ENCODE data around the gene ELF1. TPM values are rescaled to one million over a fixed set of nuclear protein-coding genes. Genes with fewer than 3 reads are reported as not detected.
"Not testable (repeated sequence)": the region's sequence is repeated elsewhere in the genome, so short reads cannot be mapped to it uniquely, and the experiment has no call there.

ELF1 gene
- total and polyA plus RNA-seq, 2 of the 4 experiments (the other 2 are of a cell fraction), result 25.4 to 27.6 TPM

GRCh38 chr13:40910324-40911050, 108.6 kb downstream of the ELF1 start:
- WGBS, 2 experiments (ENCODE audit: extremely low coverage in 2 of 2, insufficient read length in 1 of 2), result 100% methylated on average over 1 of the region's 2 CpGs; no CpG with 5 or more reads in 1 of the 2 experiments

GRCh38 chr13:40909541-40910200, 109.4 kb downstream of the ELF1 start:
- H3K4me1 ChIP-seq (ENCODE audit: control insufficient read depth, insufficient read depth, low read length); dilution Hi-C loops (cut with HindIII; ENCODE audit: low sequenced_read_pairs, unreplicated experiment); H2BK20ac ChIP-seq (ENCODE audit: low read depth, low read length); H3K79me1 ChIP-seq (ENCODE audit: low read depth in 1 of 2, low read length in 2 of 2); H4K8ac ChIP-seq (ENCODE audit: low read depth in 2 of 2, low read length in 2 of 2); ATAC-seq (ENCODE audit: low read depth); H3K14ac ChIP-seq (replicated peaks; ENCODE audit: low read depth, low read length); H3K4me2 ChIP-seq (ENCODE audit: low read depth, low read length); H4K5ac ChIP-seq (ENCODE audit: low read depth, low read length); H4K20me1 ChIP-seq (ENCODE audit: insufficient read depth, low read length); POLR2A ChIA-PET (ENCODE audit: unreplicated experiment); H2AK9ac ChIP-seq (replicated peaks; ENCODE audit: low read depth, low read length, poor library complexity); BruUV-seq (replicated peaks); H2BK15ac ChIP-seq (ENCODE audit: low read depth, low read length); H2AK5ac ChIP-seq (ENCODE audit: low read depth, low read length); CTCF ChIA-PET; H3K27ac ChIP-seq (ENCODE audit: insufficient read depth, low read length); H3K9me1 ChIP-seq (ENCODE audit: insufficient read depth, low read length); H2BK120ac ChIP-seq (ENCODE audit: low read depth, low read length); H3K36me3 ChIP-seq (ENCODE audit: control insufficient read depth, insufficient read depth, low read length); H3K27me3 ChIP-seq (ENCODE audit: control insufficient read depth, insufficient read depth, low read length); H2BK5ac ChIP-seq (ENCODE audit: low read depth, low read length, poor library complexity, severe bottlenecking); DNase-seq; H3K9ac ChIP-seq (ENCODE audit: low read depth, low read length); H4K91ac ChIP-seq (ENCODE audit: insufficient read depth, low read depth, low read length); H3K9me3 ChIP-seq (ENCODE audit: control insufficient read depth, insufficient read depth, low read length); H3K23ac ChIP-seq (ENCODE audit: low read depth, low read length); H3K56ac ChIP-seq (ENCODE audit: extremely low read depth, insufficient read depth, low read length); H3K4ac ChIP-seq (ENCODE audit: low read depth, low read length); H3K18ac ChIP-seq (ENCODE audit: low read depth, low read length); in situ Hi-C loops (cut with MboI; ENCODE audit: low sequenced_read_pairs); H3K4me3 ChIP-seq (ENCODE audit: insufficient read depth, low read depth, low read length); intact Hi-C loops (cut with micrococcal nuclease); H2AFZ ChIP-seq (replicated peaks; ENCODE audit: low read length, poor library complexity): not testable (repeated sequence)
- WGBS, 2 experiments (ENCODE audit: extremely low coverage in 2 of 2, insufficient read length in 1 of 2), result no CpG with 5 or more reads among the region's 4 CpGs

More at GRCh38 chr13:40910324-40911050, 108.6 kb downstream of the ELF1 start:
- dilution Hi-C loops (cut with HindIII; ENCODE audit: low sequenced_read_pairs, unreplicated experiment), result no loop called here
- no peak overlapping the region for H2AFZ ChIP-seq (replicated peaks; ENCODE audit: low read length, poor library complexity)
- H4K5ac ChIP-seq (ENCODE audit: low read depth, low read length), result no peak overlapping the region
- no peak overlapping the region for H3K14ac ChIP-seq (replicated peaks; ENCODE audit: low read depth, low read length)
- no peak overlapping the region for H2AK5ac ChIP-seq (ENCODE audit: low read depth, low read length)
- H2BK15ac ChIP-seq (ENCODE audit: low read depth, low read length), result no peak overlapping the region
- H3K23ac ChIP-seq (ENCODE audit: low read depth, low read length), result no peak overlapping the region
- in situ Hi-C loops (cut with MboI; ENCODE audit: low sequenced_read_pairs), result no loop called here
- no peak overlapping the region for H2AK9ac ChIP-seq (replicated peaks; ENCODE audit: low read depth, low read length, poor library complexity)
- H3K18ac ChIP-seq (ENCODE audit: low read depth, low read length), result no peak overlapping the region
- peak; percentile 67 for ATAC-seq (ENCODE audit: low read depth)
- H2BK120ac ChIP-seq (ENCODE audit: low read depth, low read length), result no peak overlapping the region
- H3K27ac ChIP-seq (ENCODE audit: insufficient read depth, low read length), result no peak overlapping the region
- ChIA-PET POLR2A (ENCODE audit: unreplicated experiment) (no interaction called here), CTCF (no interaction called here)
- no TSS peak for BruUV-seq (replicated peaks)
- no peak overlapping the region for H4K91ac ChIP-seq (ENCODE audit: insufficient read depth, low read depth, low read length)
- no peak overlapping the region for H3K9ac ChIP-seq (ENCODE audit: low read depth, low read length)
- intact Hi-C loops (cut with micrococcal nuclease), result no loop called here
- peak overlapping the region; percentile 12; the same call in 1 of the 2 replicates for H3K4me2 ChIP-seq (ENCODE audit: low read depth, low read length)
- H3K27me3 ChIP-seq (ENCODE audit: control insufficient read depth, insufficient read depth, low read length), result no peaks in the 10 kb centered on the region
- H4K8ac ChIP-seq (ENCODE audit: low read depth in 2 of 2, low read length in 2 of 2), result no peak overlapping the region
- no peak overlapping the region for H2BK20ac ChIP-seq (ENCODE audit: low read depth, low read length)
- H3K56ac ChIP-seq (ENCODE audit: extremely low read depth, insufficient read depth, low read length), result no peak overlapping the region
- no peak overlapping the region for H3K4ac ChIP-seq (ENCODE audit: low read depth, low read length)
- H2BK5ac ChIP-seq (ENCODE audit: low read depth, low read length, poor library complexity, severe bottlenecking), result peak overlapping the region; percentile 3
- H3K4me3 ChIP-seq (ENCODE audit: insufficient read depth, low read depth, low read length), result no peak overlapping the region
- TF ChIP-seq MAFK (IDR thresholded peaks at IDR 0.05; ENCODE audit: low read depth, low read length), result no peak
- no peak for TF ChIP-seq POLR2A (IDR thresholded peaks at IDR 0.05; ENCODE audit: low read depth, low read length)
- TF ChIP-seq CEBPB (IDR thresholded peaks at IDR 0.05; ENCODE audit: low read depth, low read length), result no peak
- no peaks in the 10 kb centered on the region for H3K9me1 ChIP-seq (ENCODE audit: insufficient read depth, low read length)
- DNase-seq, result peak; percentile 55
- no peaks in the 10 kb centered on the region for H3K9me3 ChIP-seq (ENCODE audit: control insufficient read depth, insufficient read depth, low read length)
- no peaks in the 10 kb centered on the region for H3K36me3 ChIP-seq (ENCODE audit: control insufficient read depth, insufficient read depth, low read length)
- H3K79me1 ChIP-seq (ENCODE audit: low read depth in 1 of 2, low read length in 2 of 2), result peaks cover 2 to 8% of the 10 kb centered on the region in 2 experiments; a peak in 3 of 4 replicates
- H4K20me1 ChIP-seq (ENCODE audit: insufficient read depth, low read length), result no peaks in the 10 kb centered on the region
- H3K4me1 ChIP-seq (ENCODE audit: control insufficient read depth, insufficient read depth, low read length), result no peaks in the 10 kb centered on the region; the same call in none of the 2 replicates
